NOMO-1 (cell line): ENCODE results near the gene VSTM2B.

Experiments
- DNase-seq, 2 experiments: peaks; one replicate each; lab custom pipeline; 2025; ENCODE audit not compliant: unreplicated experiment in 2 of 2; lab: John Stamatoyannopoulos, UW

The VSTM2B gene

GRCh38 chr19:29529646-29530539 lies 4.1 kb downstream of the VSTM2B start:
- no peak for DNase-seq

GRCh38 chr19:29530540-29531457 lies 5.0 kb downstream of the VSTM2B start:
- no peak for DNase-seq

GRCh38 chr19:29531458-29532025 lies 5.7 kb downstream of the VSTM2B start:
- DNase-seq, result no peak

- no peak for DNase-seq
Observed at GRCh38 chr19:29532097-29532496, 6.3 kb downstream of the VSTM2B start.

- DNase-seq, result no peak
Observed at GRCh38 chr19:29532956-29533355, 7.2 kb downstream of the VSTM2B start.

GRCh38 chr19:29533578-29534544 lies 8.1 kb downstream of the VSTM2B start:
- DNase-seq, result no peak

- DNase-seq, result no peak
Observed at GRCh38 chr19:29535214-29535831, 9.5 kb downstream of the VSTM2B start.

GRCh38 chr19:29535984-29536508 lies 10.3 kb downstream of the VSTM2B start:
- DNase-seq, result no peak

- no peak for DNase-seq
Observed at GRCh38 chr19:29537181-29537580, 11.4 kb downstream of the VSTM2B start.

- DNase-seq, result no peak
Observed at GRCh38 chr19:29537601-29538000, 11.8 kb downstream of the VSTM2B start.

GRCh38 chr19:29538146-29538545 lies 12.4 kb downstream of the VSTM2B start:
- no peak for DNase-seq

- DNase-seq, result no peak
Observed at GRCh38 chr19:29538651-29539050, 12.9 kb downstream of the VSTM2B start.

- DNase-seq, result no peak
Observed at GRCh38 chr19:29539131-29539530, 13.3 kb downstream of the VSTM2B start.

- no peak for DNase-seq
Observed at GRCh38 chr19:29539670-29540069, 13.9 kb downstream of the VSTM2B start.

GRCh38 chr19:29540114-29540513 lies 14.3 kb downstream of the VSTM2B start:
- DNase-seq, result no peak

- no peak for DNase-seq
Observed at GRCh38 chr19:29541473-29542253, 15.9 kb downstream of the VSTM2B start.

GRCh38 chr19:29542327-29542726 lies 16.5 kb downstream of the VSTM2B start:
- DNase-seq, result no peak

GRCh38 chr19:29542776-29543175 lies 17.0 kb downstream of the VSTM2B start:
- DNase-seq, result no peak

GRCh38 chr19:29543381-29543780 lies 17.6 kb downstream of the VSTM2B start:
- DNase-seq, result no peak
